Small intestine (tissue), 16 donors: ENCODE data around the gene MAP2K4. TPM values are rescaled to one million over a fixed set of nuclear protein-coding genes. Genes with fewer than 3 reads are reported as not detected.
"Not testable (repeated sequence)": the region's sequence is repeated elsewhere in the genome, so short reads cannot be mapped to it uniquely, and the experiment has no call there.

Experiments used
- DNase-seq, 2 donors: peaks; one replicate each; pipeline versions ENCODE4 v3.0.0 to v3.0.0-alpha.2; 2013
- FAIRE-seq: peaks from 2 replicates; lab custom pipeline; 2012; peaks lifted over from hg19 to GRCh38; lab: Jason Lieb, UNC
- H3K27ac ChIP-seq, 3 donors: one replicate each; pipeline ENCODE4 v1.5.1; 2013; ENCODE audit warnings: low read length in 2 of 3, mild to moderate bottlenecking in 2 of 3, control low read depth in 1 of 3, inconsistent platforms in 1 of 3, low read depth in 1 of 3, moderate library complexity in 1 of 3
- H3K27me3 ChIP-seq, 3 donors: one replicate each; pipeline ENCODE4 v1.6.1; 2013; ENCODE audit warnings: low read length in 3 of 3, inconsistent platforms in 1 of 3; ENCODE audit not compliant: control insufficient read depth in 3 of 3, insufficient read depth in 3 of 3
- H3K36me3 ChIP-seq, 3 donors: one replicate each; pipeline ENCODE4 v1.6.1; 2013; ENCODE audit warnings: low read length in 3 of 3, inconsistent platforms in 1 of 3, low read depth in 1 of 3, mild to moderate bottlenecking in 1 of 3, moderate library complexity in 1 of 3; ENCODE audit not compliant: control insufficient read depth in 3 of 3, insufficient read depth in 2 of 3
- H3K4me1 ChIP-seq, 3 donors: one replicate each; pipeline ENCODE4 v1.6.1; 2013; ENCODE audit warnings: low read length in 2 of 3, inconsistent platforms in 1 of 3, low read depth in 1 of 3, mild to moderate bottlenecking in 1 of 3, moderate library complexity in 1 of 3; ENCODE audit not compliant: control insufficient read depth in 3 of 3, insufficient read depth in 2 of 3
- H3K4me3 ChIP-seq, 3 donors: one replicate each; pipeline ENCODE4 v1.5.1; 2013; ENCODE audit warnings: low read length in 3 of 3, control low read depth in 1 of 3, inconsistent platforms in 1 of 3, low read depth in 1 of 3, mild to moderate bottlenecking in 1 of 3, moderate library complexity in 1 of 3
- H3K9me3 ChIP-seq, 2 donors: one replicate each; pipeline ENCODE4 v1.6.1; 2013; ENCODE audit warnings: low read depth in 1 of 2, low read length in 1 of 2; ENCODE audit not compliant: control insufficient read depth in 2 of 2, insufficient read depth in 1 of 2
- WGBS, 3 donors: extraction: QIAGEN DNeasy Blood & Tissue Kit; methylation state at CpG; one replicate each; pipeline ENCODE4 v1.1.7; 2013; 5-methylcytosine and 5-hydroxymethylcytosine counted together
- long read RNA-seq, 10 donors: transcript quantifications; one replicate each; lab custom pipeline, GENCODE V29; 2026
- polyA plus RNA-seq, 4 donors: library from polyadenylated mRNA; stranded (reverse) in 3 of 4; unstranded in 1 of 4; fragments of 200-250 nt in 3 of 4; fragments of 120-200 nt in 1 of 4; gene quantifications; one replicate each; pipeline versions ENCODE4 v1.2.1 to v1.2.3, GENCODE V29; 2013
- donor health status: healthy with polysubstance abuse.
- donor health status: control.
- donor health status: control.
- donor health status: Bipolar disorder and iron deficiency.
- donor health status: healthy.

MAP2K4 gene
- polyA plus RNA-seq: 10 to 100 TPM; 11.6 to 27.7 (median 12.2) TPM
- long read RNA-seq, donor 1: 0 reads
- long read RNA-seq, donor 2, partial matches to known transcripts: 10 of 15 reads
- long read RNA-seq, donor 2, other reads (novel, unspliced or antisense): 0 of 15 reads
- long read RNA-seq, donor 3, partial matches to known transcripts: 0 of 2 reads
- long read RNA-seq, donor 3, other reads (novel, unspliced or antisense): 0 of 2 reads
- long read RNA-seq, donor 4: 0 reads
- long read RNA-seq, donor 5, partial matches to known transcripts: 0 of 2 reads
- long read RNA-seq, donor 5, other reads (novel, unspliced or antisense): 0 of 2 reads
- long read RNA-seq, donor 6, transcript MAP2K4-201 (11 exons, 3,826 nt): major isoform, 5 of 6 reads
- long read RNA-seq, donor 6, partial matches to known transcripts: 0 of 6 reads
- long read RNA-seq, donor 6, other reads (novel, unspliced or antisense): 0 of 6 reads
- long read RNA-seq, donor 7, transcript MAP2K4-201 (11 exons, 3,826 nt): major isoform, 5 of 6 reads
- long read RNA-seq, donor 7, partial matches to known transcripts: 0 of 6 reads
- long read RNA-seq, donor 7, other reads (novel, unspliced or antisense): 0 of 6 reads
- long read RNA-seq, donor 8, partial matches to known transcripts: 0 of 1 reads
- long read RNA-seq, donor 8, other reads (novel, unspliced or antisense): 0 of 1 reads
- long read RNA-seq, donor 9, partial matches to known transcripts: 0 of 1 reads
- long read RNA-seq, donor 9, other reads (novel, unspliced or antisense): 0 of 1 reads
- long read RNA-seq, donor 10, transcript MAP2K4-201 (11 exons, 3,826 nt): major isoform, 7 of 7 reads
- long read RNA-seq, donor 10, partial matches to known transcripts: 0 of 7 reads
- long read RNA-seq, donor 10, other reads (novel, unspliced or antisense): 0 of 7 reads

- Histone ChIP-seq H3K4me1 (peaks cover 0 to 4% (median 4%) of the 10 kb centered on the region in 3 donors), H3K27ac (peak within 1 kb of the TSS; percentile 38 to 92 (median 88)), H3K9me3 (no peaks in the 10 kb centered on the region), H3K27me3 (peaks cover 0 to 5% (median 0%) of the 10 kb centered on the region in 3 donors), H3K36me3 (no peaks in the 10 kb centered on the region), H3K4me3 (peak within 1 kb of the TSS; percentile 55 to 100 (median 98))
- no peak for FAIRE-seq
- WGBS, 3 donors: 0 to 1% (median 1%) methylated on average over 82 to 123 of the region's 123 CpGs
- DNase-seq: peak; percentile 89 to 96
These were observed at the start of gene MAP2K4 for GRCh38 chr17:12020642-12021622. MAP2K4 (plus strand) TSS chr17:12020877; CDS start chr17:12020887, 10 bp downstream.

GRCh38 chr17:11972741-11973140, 47.9 kb upstream of the MAP2K4 start:
- H3K4me1 ChIP-seq, H3K27me3 ChIP-seq, H3K36me3 ChIP-seq, FAIRE-seq, H3K9me3 ChIP-seq, H3K27ac ChIP-seq, DNase-seq, H3K4me3 ChIP-seq: not testable (repeated sequence)
- WGBS, 3 donors: 57 to 81% (median 67%) methylated on average over 17 to 19 of the region's 19 CpGs

- no peaks in the 10 kb centered on the region for H3K4me1 ChIP-seq
- DNase-seq (no peak), FAIRE-seq (no peak)
- no peaks in the 10 kb centered on the region for H3K27me3 ChIP-seq
- no peak overlapping the region for H3K4me3 ChIP-seq
- H3K36me3 ChIP-seq: peaks cover 2 to 17% (median 13%) of the 10 kb centered on the region in 3 donors
- no peaks in the 10 kb centered on the region for H3K9me3 ChIP-seq
- H3K27ac ChIP-seq: no peak overlapping the region
- WGBS, 3 donors: 94 to 96% (median 95%) methylated on average over 3 of the region's 3 CpGs
These were observed 40.9 kb upstream of the MAP2K4 start for GRCh38 chr17:11979795-11980194.

GRCh38 chr17:11980813-11981212, 39.9 kb upstream of the MAP2K4 start:
- DNase-seq (no peak), FAIRE-seq (no peak)
- H3K36me3 ChIP-seq: peaks cover 2 to 17% (median 13%) of the 10 kb centered on the region in 3 donors
- H3K4me3 ChIP-seq: no peak overlapping the region
- H3K27me3 ChIP-seq: no peaks in the 10 kb centered on the region
- H3K4me1 ChIP-seq: no peaks in the 10 kb centered on the region
- 73 to 94% (median 73%) methylated on average over 2 of the region's 2 CpGs for WGBS, 3 donors
- H3K9me3 ChIP-seq: no peaks in the 10 kb centered on the region
- no peak overlapping the region for H3K27ac ChIP-seq

- FAIRE-seq (no peak), DNase-seq (no peak)
- Histone ChIP-seq H3K9me3 (no peaks in the 10 kb centered on the region), H3K27me3 (no peaks in the 10 kb centered on the region), H3K27ac (no peak overlapping the region), H3K4me1 (no peaks in the 10 kb centered on the region), H3K36me3 (peaks cover 2 to 17% (median 13%) of the 10 kb centered on the region in 3 donors), H3K4me3 (no peak overlapping the region)
- 94 to 98% (median 96%) methylated on average over 4 of the region's 4 CpGs for WGBS, 3 donors
These were observed 38.8 kb upstream of the MAP2K4 start for GRCh38 chr17:11981862-11982261.

- no peak overlapping the region for H3K27ac ChIP-seq
- H3K9me3 ChIP-seq: no peaks in the 10 kb centered on the region
- no peak overlapping the region for H3K4me3 ChIP-seq
- H3K36me3 ChIP-seq: peaks cover 3 to 5% (median 4%) of the 10 kb centered on the region in 3 donors
- H3K4me1 ChIP-seq: no peaks in the 10 kb centered on the region
- 94% methylated on average over 4 of the region's 4 CpGs for WGBS, 3 donors
- H3K27me3 ChIP-seq: no peaks in the 10 kb centered on the region
- FAIRE-seq (no peak), DNase-seq (no peak)
These were observed 34.3 kb upstream of the MAP2K4 start for GRCh38 chr17:11986179-11986941.

GRCh38 chr17:11986942-11987329, 33.7 kb upstream of the MAP2K4 start:
- Histone ChIP-seq H3K27ac (no peak overlapping the region), H3K27me3 (no peaks in the 10 kb centered on the region), H3K36me3 (peaks cover 3 to 9% (median 4%) of the 10 kb centered on the region in 3 donors), H3K4me1 (no peaks in the 10 kb centered on the region), H3K4me3 (no peak overlapping the region), H3K9me3 (no peaks in the 10 kb centered on the region)
- FAIRE-seq (no peak), DNase-seq (peak; percentile 13 to 30)
- WGBS, 3 donors: 49 to 66% (median 64%) methylated on average over 5 of the region's 5 CpGs
